ENCODE measurements around the gene TNFAIP2.
"Not testable (repeated sequence)": the region's sequence is repeated elsewhere in the genome, so short reads cannot be mapped to it uniquely, and the experiment has no call there.

TNFAIP2 gene

GRCh38 chr14:103164006-103164405 is 40.7 kb downstream of the TNFAIP2 start:
- TF ChIP-seq, protein P1, sequence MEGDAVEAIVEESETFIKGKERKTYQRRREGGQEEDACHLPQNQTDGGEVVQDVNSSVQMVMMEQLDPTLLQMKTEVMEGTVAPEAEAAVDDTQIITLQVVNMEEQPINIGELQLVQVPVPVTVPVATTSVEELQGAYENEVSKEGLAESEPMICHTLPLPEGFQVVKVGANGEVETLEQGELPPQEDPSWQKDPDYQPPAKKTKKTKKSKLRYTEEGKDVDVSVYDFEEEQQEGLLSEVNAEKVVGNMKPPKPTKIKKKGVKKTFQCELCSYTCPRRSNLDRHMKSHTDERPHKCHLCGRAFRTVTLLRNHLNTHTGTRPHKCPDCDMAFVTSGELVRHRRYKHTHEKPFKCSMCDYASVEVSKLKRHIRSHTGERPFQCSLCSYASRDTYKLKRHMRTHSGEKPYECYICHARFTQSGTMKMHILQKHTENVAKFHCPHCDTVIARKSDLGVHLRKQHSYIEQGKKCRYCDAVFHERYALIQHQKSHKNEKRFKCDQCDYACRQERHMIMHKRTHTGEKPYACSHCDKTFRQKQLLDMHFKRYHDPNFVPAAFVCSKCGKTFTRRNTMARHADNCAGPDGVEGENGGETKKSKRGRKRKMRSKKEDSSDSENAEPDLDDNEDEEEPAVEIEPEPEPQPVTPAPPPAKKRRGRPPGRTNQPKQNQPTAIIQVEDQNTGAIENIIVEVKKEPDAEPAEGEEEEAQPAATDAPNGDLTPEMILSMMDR (IDR thresholded peaks at IDR 0.05; ENCODE audit: control insufficient read depth, extremely low read depth, insufficient read depth): no peak
- no peak for DNase-seq (ENCODE audit: low read depth)
- no peak overlapping the region for H3K4me3 ChIP-seq (ENCODE audit: low read depth, low read length)

- H3K4me3 ChIP-seq (ENCODE audit: low read depth, low read length): no peak overlapping the region
- TF ChIP-seq, protein P1 (IDR thresholded peaks at IDR 0.05; ENCODE audit: control insufficient read depth, extremely low read depth, insufficient read depth): no peak
- no peak for DNase-seq (ENCODE audit: low read depth)
Measured at GRCh38 chr14:103164779-103165178, 41.5 kb downstream of the TNFAIP2 start.

- DNase-seq (ENCODE audit: low read depth): no peak
- H3K4me3 ChIP-seq (ENCODE audit: low read depth, low read length): no peak overlapping the region
- TF ChIP-seq, protein P1 (IDR thresholded peaks at IDR 0.05; ENCODE audit: control insufficient read depth, extremely low read depth, insufficient read depth): no peak
Measured at GRCh38 chr14:103165323-103165722, 42.1 kb downstream of the TNFAIP2 start.

- DNase-seq (ENCODE audit: low read depth): no peak
- no peak overlapping the region for H3K4me3 ChIP-seq (ENCODE audit: low read depth, low read length)
- TF ChIP-seq, protein P1 (IDR thresholded peaks at IDR 0.05; ENCODE audit: control insufficient read depth, extremely low read depth, insufficient read depth): no peak
Measured at GRCh38 chr14:103169954-103170353, 46.7 kb downstream of the TNFAIP2 start.

DNA sequence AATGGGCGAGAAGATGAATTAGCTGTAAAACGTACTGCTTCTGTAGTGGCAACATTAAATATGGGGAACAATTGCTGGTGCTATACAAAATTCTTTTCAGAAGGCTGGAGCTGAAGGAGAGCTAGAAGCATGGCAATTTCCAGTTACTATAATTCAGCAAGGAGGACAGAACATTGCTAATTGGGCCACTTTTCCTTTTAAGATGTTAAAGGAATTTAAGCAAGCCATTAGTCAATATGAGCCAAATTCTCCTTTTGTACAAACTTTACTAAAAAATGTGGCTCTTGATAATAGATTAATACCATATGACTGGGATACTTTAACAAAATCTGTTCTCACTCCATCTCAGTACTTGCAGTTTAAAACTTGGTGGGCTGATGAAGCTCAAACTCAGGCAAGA is 47.9 kb downstream of the TNFAIP2 start:
- H3K4me3 ChIP-seq (ENCODE audit: low read depth, low read length); DNase-seq (ENCODE audit: low read depth): not testable (repeated sequence)

GRCh38 chr14:103172921-103173320 is 49.7 kb downstream of the TNFAIP2 start:
- no peak for DNase-seq (ENCODE audit: low read depth)
- TF ChIP-seq, protein P1 (IDR thresholded peaks at IDR 0.05; ENCODE audit: control insufficient read depth, extremely low read depth, insufficient read depth): no peak

DNA sequence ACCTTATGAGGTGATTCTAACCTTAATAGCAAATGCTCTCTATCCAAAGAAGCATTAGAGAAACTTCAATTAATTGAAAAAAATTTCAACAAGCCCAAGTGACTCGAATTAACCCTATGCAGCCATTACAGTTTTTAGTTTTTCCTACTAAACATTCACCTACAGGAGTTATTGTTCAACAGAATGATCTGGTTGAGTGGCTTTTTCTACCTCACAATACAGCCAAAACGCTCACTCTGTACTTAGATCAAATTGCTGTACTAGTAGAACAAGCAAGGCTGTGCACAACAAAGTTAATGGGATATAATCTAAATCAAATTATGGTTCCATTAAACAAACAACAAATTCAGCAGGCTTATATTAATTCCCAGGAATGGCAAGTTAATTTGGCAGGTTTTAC is 50.6 kb downstream of the TNFAIP2 start:
- not testable (repeated sequence) for DNase-seq (ENCODE audit: low read depth); H3K4me3 ChIP-seq (ENCODE audit: low read depth, low read length)

More at GRCh38 chr14:103172921-103173320, 49.7 kb downstream of the TNFAIP2 start:
- H3K4me3 ChIP-seq (ENCODE audit: low read depth, low read length): no peak overlapping the region

- H3K4me3 ChIP-seq (ENCODE audit: low read depth, low read length); DNase-seq (ENCODE audit: low read depth): not testable (repeated sequence)
Measured at GRCh38 chr14:103176176-103176575, 52.9 kb downstream of the TNFAIP2 start.

DNA sequence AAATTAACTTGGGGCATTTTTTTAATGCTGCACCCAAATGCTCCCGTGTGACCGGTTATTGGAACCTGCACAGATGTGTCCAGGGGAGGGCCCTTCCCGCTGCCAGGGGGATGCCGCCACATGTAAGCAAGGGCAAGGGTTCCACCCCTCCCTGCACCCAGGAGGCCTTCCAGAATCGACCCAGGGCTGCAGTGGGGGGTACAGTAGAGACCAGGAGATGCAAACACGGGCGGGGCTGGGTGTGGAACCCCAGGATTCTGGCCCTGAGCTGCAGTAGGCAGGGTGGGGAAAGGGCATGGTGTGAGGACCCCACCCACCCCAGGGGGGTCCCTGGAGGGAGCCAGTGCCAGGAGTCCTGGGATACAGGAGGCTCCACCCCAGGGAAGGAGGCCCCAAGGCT is 54.1 kb downstream of the TNFAIP2 start:
- H3K4me3 ChIP-seq (ENCODE audit: low read depth, low read length): no peak overlapping the region
- DNase-seq (ENCODE audit: low read depth): no peak
- TF ChIP-seq, protein P1 (IDR thresholded peaks at IDR 0.05; ENCODE audit: control insufficient read depth, extremely low read depth, insufficient read depth): no peak
